ENCODE data around the gene BEST2.

GRCh38 chr19:12767666-12768065, 16.1 kb downstream of the BEST2 start:
- TF ChIP-seq CTCF (IDR thresholded peaks at IDR 0.05) (no peak), SIN3A (IDR thresholded peaks at IDR 0.05; ENCODE audit: borderline replicate concordance, insufficient read depth, low read depth, low read length) (no peak), POLR2AphosphoS5 (IDR thresholded peaks at IDR 0.05; ENCODE audit: low read depth, low read length) (no peak), REST (IDR thresholded peaks at IDR 0.05; ENCODE audit: insufficient read depth in 1 of 2, low read depth in 2 of 2, low read length in 1 of 2) (no peak), TCF7L2 (IDR thresholded peaks at IDR 0.05; ENCODE audit: low read depth, low read length) (no peak)

All from Panc1 (cell line).